ENCODE measurements around the gene UBALD1.

DNA sequence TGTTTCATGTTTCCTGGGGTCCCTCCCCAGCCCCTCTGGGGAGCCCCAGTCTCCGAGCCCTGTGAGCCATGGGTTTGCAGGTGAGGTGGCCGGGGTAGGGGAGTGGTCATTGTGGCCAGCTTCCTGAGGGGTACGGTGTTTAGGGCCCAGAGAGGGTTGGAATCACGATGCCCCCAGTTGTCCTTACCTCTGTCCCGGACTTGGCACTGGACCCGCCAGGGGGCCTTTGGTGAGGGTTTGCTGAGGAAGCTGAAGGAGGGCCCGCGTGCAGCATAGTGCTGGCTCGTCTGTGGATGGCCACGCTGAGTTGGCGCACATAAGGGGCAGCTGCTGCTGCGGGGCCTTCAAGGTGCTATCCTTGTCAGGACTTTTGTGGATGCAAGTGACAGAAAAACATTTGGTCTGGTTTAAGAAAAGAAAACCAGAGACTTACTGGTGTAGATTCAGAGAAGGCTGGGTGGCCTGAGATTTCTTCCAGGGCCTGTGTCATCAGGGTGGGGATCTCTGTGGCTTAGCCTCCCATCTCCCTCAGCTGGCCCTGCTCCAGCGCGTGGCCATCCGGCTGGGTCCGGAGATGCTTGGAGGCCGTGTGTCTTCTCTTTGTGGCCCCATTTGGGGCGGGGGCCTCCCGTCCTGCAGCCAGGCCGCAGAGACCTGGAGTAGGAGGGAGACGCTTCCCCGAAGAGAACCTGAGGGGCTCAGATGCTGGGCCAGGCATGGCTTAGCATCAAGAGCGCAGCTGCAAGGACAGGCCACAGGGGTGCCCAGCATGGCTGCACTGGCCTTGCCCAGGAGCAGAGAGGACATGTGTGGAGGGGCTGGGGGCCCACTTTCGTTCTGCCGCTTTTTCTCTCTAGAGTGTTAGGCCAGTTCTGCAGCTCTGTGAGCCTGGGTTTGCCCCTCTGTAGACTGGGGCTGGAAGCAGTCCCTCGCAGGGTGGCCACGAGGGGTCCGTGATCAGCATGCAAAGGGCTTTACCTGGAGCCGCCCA, 45.0 kb upstream of the UBALD1 start:
- TF ChIP-seq, protein P1, sequence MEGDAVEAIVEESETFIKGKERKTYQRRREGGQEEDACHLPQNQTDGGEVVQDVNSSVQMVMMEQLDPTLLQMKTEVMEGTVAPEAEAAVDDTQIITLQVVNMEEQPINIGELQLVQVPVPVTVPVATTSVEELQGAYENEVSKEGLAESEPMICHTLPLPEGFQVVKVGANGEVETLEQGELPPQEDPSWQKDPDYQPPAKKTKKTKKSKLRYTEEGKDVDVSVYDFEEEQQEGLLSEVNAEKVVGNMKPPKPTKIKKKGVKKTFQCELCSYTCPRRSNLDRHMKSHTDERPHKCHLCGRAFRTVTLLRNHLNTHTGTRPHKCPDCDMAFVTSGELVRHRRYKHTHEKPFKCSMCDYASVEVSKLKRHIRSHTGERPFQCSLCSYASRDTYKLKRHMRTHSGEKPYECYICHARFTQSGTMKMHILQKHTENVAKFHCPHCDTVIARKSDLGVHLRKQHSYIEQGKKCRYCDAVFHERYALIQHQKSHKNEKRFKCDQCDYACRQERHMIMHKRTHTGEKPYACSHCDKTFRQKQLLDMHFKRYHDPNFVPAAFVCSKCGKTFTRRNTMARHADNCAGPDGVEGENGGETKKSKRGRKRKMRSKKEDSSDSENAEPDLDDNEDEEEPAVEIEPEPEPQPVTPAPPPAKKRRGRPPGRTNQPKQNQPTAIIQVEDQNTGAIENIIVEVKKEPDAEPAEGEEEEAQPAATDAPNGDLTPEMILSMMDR (IDR thresholded peaks at IDR 0.05), result no peak
- TF ChIP-seq POLR2AphosphoS5 (IDR thresholded peaks at IDR 0.05; ENCODE audit: low read depth, low read length), result no peak

Data from Panc1 (cell line).